SH-SY5Y (cell line): ENCODE results near the gene MYL7.

Experiments used
- GATA2 ChIP-seq: IDR thresholded peaks from 2 replicates; pipeline ENCODE4 v1.6.1; 2011; ENCODE audit warnings: mild to moderate bottlenecking, low read depth, low read length
- GATA3 ChIP-seq: IDR thresholded peaks from 2 replicates; pipeline ENCODE4 v1.6.1; 2011; ENCODE audit warnings: low read depth, mild to moderate bottlenecking, low read length, moderate library complexity

GRCh38 chr7:44148166-44148565, 7.0 kb upstream of the MYL7 start:
- TF ChIP-seq GATA2 = no peak
- no peak for TF ChIP-seq GATA3
